PC-9 (cell line): ENCODE data around the gene STEAP3. TPM values are rescaled to one million over a fixed set of nuclear protein-coding genes. Genes with fewer than 3 reads are reported as not detected.

Source experiments
- Bru-seq: library from RNA; stranded (reverse); fragments of 400-500 nt; gene quantifications from one replicate; lab custom pipeline; 2021; lab: Mats Ljungman, UMichigan
- BruChase-seq, 2 experiments: library from RNA; stranded (reverse); fragments of 400-500 nt; gene quantifications; one replicate each; lab custom pipeline; 2021; lab: Mats Ljungman, UMichigan
- BruUV-seq: library from RNA; stranded (reverse); fragments of 400-500 nt; replicated peaks from 2 replicates; lab custom pipeline; 2021; lab: Mats Ljungman, UMichigan
- CTCF ChIA-PET: fragments of 300-600 bp; sonication (Branson Sonifier 250); formaldehyde crosslinking; loops from one replicate; lab custom pipeline; 2022; ENCODE audit warnings: antibody characterized with exemption; lab: Charles Lee
- POLR2A ChIA-PET: fragments of 300-600 bp; sonication (Branson Sonifier 250); formaldehyde crosslinking; loops from one replicate; lab custom pipeline; 2022; ENCODE audit warnings: antibody characterized with exemption; ENCODE audit not compliant: unreplicated experiment; lab: Charles Lee
- DNase-seq, 2 experiments: peaks; one replicate each; pipeline versions ENCODE4 v3.0.0 to v3.0.0-alpha.2; 2015 to 2022; ENCODE audit warnings: mixed read lengths in 1 of 2
- H2AFZ ChIP-seq: fragments of 200-600 bp; sonication (generic); 2 replicates; pipeline ENCODE4 v1.8.1; 2017; ENCODE audit warnings: antibody characterized with exemption
- H3F3A ChIP-seq: fragments of 200-600 bp; sonication (generic); 2 replicates; pipeline ENCODE4 v1.8.1; 2017; ENCODE audit warnings: antibody characterized with exemption, mild to moderate bottlenecking, low read depth; ENCODE audit not compliant: insufficient read depth
- H3K27ac ChIP-seq: fragments of 200-600 bp; sonication (generic); 2 replicates; pipeline ENCODE4 v1.6.1; 2016; ENCODE audit warnings: mixed run types
- H3K27me3 ChIP-seq: fragments of 200-600 bp; sonication (generic); 2 replicates; pipeline ENCODE4 v1.6.1; 2016; ENCODE audit warnings: low read depth, mixed run types; ENCODE audit not compliant: insufficient read depth
- H3K36me3 ChIP-seq: fragments of 200-600 bp; sonication (generic); 2 replicates; pipeline ENCODE4 v1.6.1; 2016; ENCODE audit warnings: low read depth, mixed run types
- H3K4me1 ChIP-seq: fragments of 200-600 bp; sonication (generic); replicated peaks from 2 replicates; pipeline ENCODE4 v1.6.1; 2016; ENCODE audit warnings: mixed run types; ENCODE audit not compliant: insufficient read depth
- H3K4me2 ChIP-seq: fragments of 200-600 bp; sonication (generic); 2 replicates; pipeline ENCODE4 v1.6.1; 2017; ENCODE audit warnings: mixed run types
- H3K4me3 ChIP-seq: fragments of 200-600 bp; sonication (generic); 2 replicates; pipeline ENCODE4 v1.6.1; 2016; ENCODE audit warnings: mixed run types
- H3K79me2 ChIP-seq: fragments of 200-600 bp; sonication (generic); 2 replicates; pipeline ENCODE4 v1.6.1; 2017; ENCODE audit warnings: low read depth, mixed run types
- H3K9me2 ChIP-seq: fragments of 200-600 bp; sonication (generic); 2 replicates; pipeline ENCODE4 v1.8.1; 2017; ENCODE audit warnings: mild to moderate bottlenecking; ENCODE audit not compliant: insufficient read depth
- H3K9me3 ChIP-seq: fragments of 200-600 bp; sonication (generic); 2 replicates; pipeline ENCODE4 v1.8.1; 2016; ENCODE audit warnings: low read depth; ENCODE audit not compliant: insufficient read depth
- H4K20me1 ChIP-seq: fragments of 200-600 bp; sonication (generic); 2 replicates; pipeline ENCODE4 v1.8.1; 2017; ENCODE audit not compliant: insufficient read depth
- CTCF ChIP-seq: fragments of 200-600 bp; sonication (generic); conservative IDR thresholded peaks from 2 replicates; pipeline ENCODE4 v1.6.1; 2017; ENCODE audit warnings: mixed run types, antibody characterized with exemption, mild to moderate bottlenecking, moderate library complexity
- EZH2 ChIP-seq: fragments of 200-600 bp; sonication (generic); IDR thresholded peaks from 2 replicates; pipeline ENCODE4 v1.8.0; 2017; ENCODE audit warnings: antibody characterized with exemption, low read depth
- intact Hi-C: fragments of 100-400 bp; cut with micrococcal nuclease; formaldehyde crosslinking; loops from one replicate; pipeline ENCODE4 v1.10.0; 2022; ENCODE audit not compliant: unreplicated experiment
- long read RNA-seq: library from polyadenylated mRNA; stranded (forward); transcript quantifications from one replicate; pipeline ENCODE4 v2.0.0, GENCODE V29; 2022
- total RNA-seq: library from RNA; stranded (reverse); gene quantifications from 2 replicates; pipeline ENCODE4 v1.2.3, GENCODE V29; 2021

The STEAP3 gene
- 23.0 and 26.3 TPM in 2 replicates for total RNA-seq
- Bru-seq, nascent RNA: percentile 59 among the genes with signal in this experiment
- BruChase-seq, experiment 1, labeled RNA remaining after a 2-hour chase: percentile 63 among the genes with signal in this experiment
- percentile 70 among the genes with signal in this experiment for BruChase-seq, experiment 2, labeled RNA remaining after a 6-hour chase
- long read RNA-seq, transcript STEAP3-202 (5 exons, 1,871 nt): major isoform, 21 of 38 reads
- long read RNA-seq, partial matches to known transcripts: 4 of 38 reads
- long read RNA-seq, other reads (novel, unspliced or antisense): 10 of 38 reads

DNA sequence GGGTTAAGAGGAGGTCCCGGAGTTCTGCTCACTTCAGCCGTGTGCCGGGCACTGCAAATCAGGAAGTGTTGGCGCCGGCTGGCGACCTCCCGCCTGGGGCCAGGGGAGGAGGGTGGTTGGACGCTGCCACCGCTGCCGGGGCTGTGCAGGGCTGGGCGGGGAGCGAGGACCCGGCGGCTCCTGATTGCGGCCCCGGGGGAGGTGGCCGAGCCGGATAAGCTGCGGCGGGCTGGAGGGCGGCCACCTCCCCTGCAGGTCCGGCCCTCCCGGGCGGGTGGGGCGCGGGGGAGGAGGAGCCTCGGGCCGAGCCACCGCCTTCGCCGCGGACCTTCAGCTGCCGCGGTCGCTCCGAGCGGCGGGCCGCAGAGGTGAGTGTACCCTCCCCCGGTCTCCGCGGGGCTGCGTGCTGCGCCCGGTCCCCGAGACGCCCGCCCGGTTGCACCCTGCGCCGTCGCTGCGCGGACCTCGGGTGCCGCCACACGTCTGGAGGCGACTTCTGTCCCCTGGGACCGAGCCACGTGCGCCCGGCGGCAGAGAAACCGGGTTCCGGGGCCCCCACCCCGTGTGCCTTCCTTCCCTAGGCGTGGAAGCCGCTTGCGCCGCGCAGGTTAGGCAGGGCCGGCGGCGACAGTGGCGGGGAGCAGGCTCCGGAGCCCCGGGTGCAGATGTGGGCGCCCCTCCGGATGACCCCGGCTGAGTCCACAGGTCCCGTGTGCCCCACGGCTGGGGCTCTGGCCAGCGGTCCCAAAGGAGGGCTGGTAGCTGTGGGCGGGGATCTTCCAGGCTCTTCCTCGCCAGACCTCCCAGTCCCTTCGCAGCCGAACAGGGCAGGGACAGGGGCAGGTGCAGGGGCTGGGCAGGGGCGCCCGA, at the start of gene STEAP3:
Gene STEAP3 (plus strand): TSS at position 314 of the 870 bp plus-strand sequence. CDS start 7,179 bp downstream, outside the sequence.
- peak; percentile 79 to 94 for DNase-seq

GRCh38 chr2:119174216-119174992, 49.2 kb upstream of the STEAP3 start:
- no TSS peak for BruUV-seq
- POLR2A ChIA-PET: no interaction called here
- H3K4me2 ChIP-seq: no peak overlapping the region
- peaks cover 5% of the 10 kb centered on the region for H3K4me1 ChIP-seq
- H3K27me3 ChIP-seq: peaks cover 4% of the 10 kb centered on the region; the same call in 1 of the 2 replicates
- intact Hi-C loops: loop anchor here (2.0 kb wide), 1 partner anchor 82 kb away; no protein-coding TSS in a partner anchor
- H3K27ac ChIP-seq: no peak overlapping the region
- DNase-seq: peak in 1 of 2 experiments; percentile 43
- no peak overlapping the region for H2AFZ ChIP-seq
- H3K4me3 ChIP-seq: no peak overlapping the region
- no peaks in the 10 kb centered on the region for H3F3A ChIP-seq
- H3K9me3 ChIP-seq: no peaks in the 10 kb centered on the region
- TF ChIP-seq EZH2 (no peak), CTCF (peak; percentile 95)
- H3K9me2 ChIP-seq: no peaks in the 10 kb centered on the region
- CTCF ChIA-PET: no interaction called here
- no peaks in the 10 kb centered on the region for H3K36me3 ChIP-seq
- no peaks in the 10 kb centered on the region for H4K20me1 ChIP-seq
- no peaks in the 10 kb centered on the region for H3K79me2 ChIP-seq

More for the DNA sequence above, at the start of gene STEAP3:
- peak within 1 kb of the TSS; percentile 90 for H3K4me2 ChIP-seq
- CTCF ChIA-PET: interaction anchor here (0.6 to 1.9 kb wide), 2 partner anchors 15 to 270 kb away, joined by 3 to 4 read pairs; no protein-coding TSS in a partner anchor
- no peak for TF ChIP-seq EZH2
- H3F3A ChIP-seq: peaks cover 8% of the 10 kb centered on the region; the same call in 1 of the 2 replicates
- H4K20me1 ChIP-seq: no peaks in the 10 kb centered on the region
- POLR2A ChIA-PET: interaction anchor here (0.5 to 0.6 kb wide), 3 partner anchors 10 to 424 kb away, joined by 3 to 19 read pairs (median 3); no protein-coding TSS in a partner anchor
- peaks cover 32% of the 10 kb centered on the region for H3K79me2 ChIP-seq
- BruUV-seq: no TSS peak
- intact Hi-C loops: loop anchor here (2.0 kb wide), 2 partner anchors 17 to 41 kb away; no protein-coding TSS in a partner anchor
- H3K36me3 ChIP-seq: no peaks in the 10 kb centered on the region
- H3K9me3 ChIP-seq: no peaks in the 10 kb centered on the region
- H3K27me3 ChIP-seq: no peaks in the 10 kb centered on the region
- peak within 1 kb of the TSS; percentile 92 for H2AFZ ChIP-seq
- no peaks in the 10 kb centered on the region for H3K9me2 ChIP-seq
- peaks cover 30% of the 10 kb centered on the region for H3K4me1 ChIP-seq
- H3K27ac ChIP-seq: peak within 1 kb of the TSS; percentile 21
- peak within 1 kb of the TSS; percentile 89 for H3K4me3 ChIP-seq

GRCh38 chr2:119174993-119175347, 48.7 kb upstream of the STEAP3 start:
- Histone ChIP-seq H3K9me2 (no peaks in the 10 kb centered on the region), H3K9me3 (no peaks in the 10 kb centered on the region), H3F3A (no peaks in the 10 kb centered on the region), H3K4me2 (0 out of 2 replicates have a peak overlapping the region, but pooled peaks have one; percentile 2), H3K4me1 (peaks cover 10% of the 10 kb centered on the region), H3K27ac (no peak overlapping the region), H3K4me3 (no peak overlapping the region), H3K36me3 (no peaks in the 10 kb centered on the region), H3K79me2 (no peaks in the 10 kb centered on the region), H3K27me3 (no peaks in the 10 kb centered on the region), H4K20me1 (no peaks in the 10 kb centered on the region), H2AFZ (no peak overlapping the region)
- ChIA-PET POLR2A (no interaction called here), CTCF (no interaction called here)
- TF ChIP-seq EZH2 (no peak), CTCF (no peak)
- peak in 1 of 2 experiments; percentile 44 for DNase-seq
- intact Hi-C loops: loop anchor here (2.0 kb wide), 1 partner anchor 82 kb away; no protein-coding TSS in a partner anchor
- BruUV-seq: no TSS peak
